HTR-8/SVneo (cell line): ENCODE measurements around the gene GALNT14.
A peak's percentile ranks its signal among the peaks of the same experiment; 100 is the strongest.

Experiments used
- DNase-seq: peaks from one replicate; pipeline ENCODE4 v3.0.0; 2011; ENCODE audit warnings: low spot score, mixed read lengths; ENCODE audit not compliant: insufficient read length
- FAIRE-seq: peaks from 2 replicates; lab custom pipeline; 2011; peaks lifted over from hg19 to GRCh38; lab: Jason Lieb, UNC

Gene GALNT14

DNA sequence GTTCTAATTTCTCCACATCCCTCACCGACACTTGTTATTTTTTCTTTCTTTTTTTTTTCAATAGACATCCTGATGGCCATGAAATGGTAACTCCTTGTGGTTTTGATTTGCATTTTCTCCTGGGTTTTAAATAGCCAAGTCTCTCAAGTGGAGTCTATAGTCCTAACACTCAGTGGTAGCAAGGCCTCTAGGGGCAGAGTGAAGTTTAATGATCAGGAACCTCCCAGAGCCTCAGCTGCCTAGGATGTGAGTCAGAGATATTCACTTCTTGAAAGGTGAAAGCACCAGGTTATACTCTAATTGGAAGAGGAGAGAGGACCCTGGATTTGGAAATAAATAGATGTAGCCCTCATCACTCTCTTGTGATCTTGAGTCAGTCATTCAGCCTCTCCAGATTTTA is 268.3 kb downstream of the GALNT14 start:
- FAIRE-seq (no peak), DNase-seq (no peak)

DNA sequence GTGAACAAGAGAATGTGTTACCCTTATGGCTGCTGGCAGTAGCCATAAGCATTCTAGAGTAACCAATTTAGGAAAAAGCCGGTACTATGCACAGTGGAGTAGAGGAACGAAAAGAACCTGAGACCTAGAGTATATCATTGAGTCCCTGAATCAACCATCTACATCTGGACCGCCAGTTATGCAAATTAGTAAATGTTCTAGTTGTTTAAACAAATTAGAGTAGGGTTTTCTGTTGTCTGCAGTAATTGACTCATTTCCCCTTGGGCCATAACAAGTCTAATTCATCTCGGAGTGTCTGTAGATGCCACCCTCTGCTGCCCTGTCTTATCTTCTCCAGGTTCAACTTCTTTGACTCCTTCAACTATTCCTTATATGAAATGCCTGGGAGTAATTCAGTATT is 270.9 kb downstream of the GALNT14 start:
- no peak for FAIRE-seq
- DNase-seq, result no peak

GRCh38 chr2:30866974-30867373 is 271.3 kb downstream of the GALNT14 start:
- no peak for FAIRE-seq
- DNase-seq, result no peak

DNA sequence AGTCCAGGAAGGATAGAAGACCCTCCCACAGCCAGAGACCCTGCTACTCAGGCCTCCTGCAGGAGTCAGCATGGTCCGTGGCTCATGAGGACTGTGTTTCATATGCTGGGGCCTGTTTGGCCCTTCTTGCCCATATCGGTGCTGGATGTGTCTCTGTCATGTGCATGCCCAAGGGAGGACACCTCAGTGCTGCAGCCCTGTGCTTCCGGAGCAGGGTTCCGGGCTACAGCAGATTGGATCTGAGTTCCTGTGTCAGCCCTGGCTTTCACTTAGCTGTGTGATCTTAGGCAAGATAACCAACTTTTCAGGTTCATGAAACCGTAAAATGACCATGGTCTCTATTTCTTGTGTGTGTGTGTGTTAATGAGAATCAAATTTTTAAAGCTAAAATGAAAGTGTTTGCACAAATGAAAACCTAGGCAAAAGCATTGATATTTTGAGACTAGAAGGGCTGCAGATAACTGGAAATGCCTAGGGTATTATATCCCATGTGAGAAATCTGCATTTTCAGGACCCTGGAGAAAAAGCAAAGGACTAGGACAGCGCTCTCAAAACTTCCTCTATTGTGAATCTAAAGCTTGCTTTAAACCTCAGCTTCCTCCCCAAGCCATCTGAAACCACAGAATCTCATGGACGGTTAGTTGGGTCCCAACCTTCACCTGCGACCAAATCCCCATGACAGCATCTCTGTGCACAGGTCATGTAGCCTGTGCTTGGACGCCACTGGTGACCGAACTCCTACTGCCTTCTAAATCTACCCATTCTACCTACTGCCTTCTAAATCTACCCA is 272.2 kb downstream of the GALNT14 start:
- FAIRE-seq (no peak), DNase-seq (no peak)

GRCh38 chr2:30865243-30865642 is 273.0 kb downstream of the GALNT14 start:
- DNase-seq (no peak), FAIRE-seq (no peak)

GRCh38 chr2:30862054-30862651 is 276.1 kb downstream of the GALNT14 start:
- DNase-seq (peak; percentile 59), FAIRE-seq (no peak)

GRCh38 chr2:30860726-30861125 is 277.5 kb downstream of the GALNT14 start:
- DNase-seq, result no peak

More at GRCh38 chr2:30860726-30861125, 277.5 kb downstream of the GALNT14 start:
- no peak for FAIRE-seq
